CD4-positive, alpha-beta T cell treated with Interleukin-12 subunit alpha and Interleukin-12 subunit beta, for 1 hour (primary cell): ENCODE measurements around the gene SCRN3.

Experiments
- DNase-seq: peaks from one replicate; pipeline ENCODE4 v3.0.0-alpha.2; 2020

SCRN3 gene

GRCh38 chr2:174412256-174412655, 16.7 kb downstream of the SCRN3 start:
- no peak for DNase-seq

- DNase-seq: no peak
Observed at GRCh38 chr2:174428214-174428613, 32.7 kb downstream of the SCRN3 start.

- DNase-seq: no peak
Observed at GRCh38 chr2:174430066-174430465, 34.5 kb downstream of the SCRN3 start.

- DNase-seq: no peak
Observed at GRCh38 chr2:174431902-174432301, 36.4 kb downstream of the SCRN3 start.

GRCh38 chr2:174436351-174436750, 40.8 kb downstream of the SCRN3 start:
- no peak for DNase-seq

DNA sequence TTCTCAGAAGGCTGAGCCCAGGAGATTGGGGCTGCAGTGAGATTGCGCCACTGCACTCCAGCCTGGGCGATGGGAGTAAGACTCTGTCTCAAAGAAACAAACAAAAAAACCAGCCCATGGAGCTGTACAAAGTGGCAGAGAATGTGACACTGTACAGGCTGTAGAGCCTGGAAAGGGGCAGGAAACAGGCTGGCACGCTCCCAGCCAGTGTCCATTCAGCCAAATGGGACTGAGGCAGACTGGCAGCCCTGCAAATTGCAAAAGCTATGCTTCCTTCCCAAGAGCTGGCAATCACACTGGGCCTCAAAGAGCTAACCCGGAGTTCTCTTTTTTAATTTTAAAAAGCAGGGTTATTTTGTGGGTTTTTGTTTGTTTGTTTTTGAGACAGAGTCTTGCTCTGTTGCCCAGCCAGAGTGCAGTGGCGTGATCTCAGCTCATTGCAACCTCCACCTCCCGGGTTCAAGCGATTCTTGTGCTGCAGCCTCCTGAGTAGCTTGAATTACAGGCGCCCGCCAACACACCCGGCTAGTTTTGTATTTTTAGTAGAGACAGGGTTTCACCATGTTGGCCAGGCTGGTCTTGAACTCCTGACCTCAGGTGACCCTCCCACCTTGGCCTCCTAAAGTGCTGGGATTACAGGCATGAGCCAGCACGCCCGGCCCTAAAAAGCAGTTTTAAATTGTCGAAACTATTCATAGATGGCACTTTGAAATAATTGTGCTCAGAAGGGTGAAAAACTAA, 42.8 kb downstream of the SCRN3 start:
- no peak for DNase-seq

DNA sequence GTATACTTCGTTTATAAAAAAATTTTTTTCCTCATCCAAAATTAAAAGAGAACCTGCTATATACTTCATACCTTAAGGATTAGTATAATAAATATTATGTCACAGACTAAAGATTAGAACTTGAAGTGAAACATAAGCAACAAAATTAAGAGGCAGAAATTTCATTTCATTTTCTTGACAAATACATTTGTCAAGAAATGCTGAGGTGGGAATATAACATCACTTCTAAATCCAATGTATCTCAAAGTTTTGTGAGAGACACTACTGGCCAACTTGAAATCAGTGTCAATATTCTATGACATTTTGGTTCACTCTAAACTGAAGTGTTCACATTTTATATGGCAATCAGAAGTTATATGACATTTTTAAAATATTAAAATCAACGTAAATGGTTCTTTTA, 43.8 kb downstream of the SCRN3 start:
- no peak for DNase-seq

DNA sequence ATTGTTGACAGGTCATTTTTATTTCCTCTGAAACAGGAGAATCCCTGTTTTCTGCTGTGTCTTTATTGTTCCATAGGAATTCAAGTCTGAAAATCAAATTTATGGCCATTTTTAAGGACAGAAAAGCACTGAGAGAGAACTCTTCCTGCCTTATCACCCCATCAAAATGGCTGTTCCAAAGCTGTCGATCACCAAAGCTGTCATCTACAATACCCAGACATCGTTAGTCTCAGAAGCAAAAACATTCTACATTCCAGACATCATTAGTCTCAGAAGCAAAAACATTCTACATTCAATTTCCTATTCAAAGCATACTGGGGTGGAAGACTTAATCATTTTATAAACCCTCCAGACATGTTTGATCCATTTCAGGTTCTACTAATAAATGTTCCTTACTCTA, 44.4 kb downstream of the SCRN3 start:
- DNase-seq: no peak

GRCh38 chr2:174442546-174443510, 47.3 kb downstream of the SCRN3 start:
- no peak for DNase-seq

GRCh38 chr2:174444761-174445160, 49.2 kb downstream of the SCRN3 start:
- DNase-seq: no peak

- no peak for DNase-seq
Observed at GRCh38 chr2:174445248-174445647, 49.7 kb downstream of the SCRN3 start.

DNA sequence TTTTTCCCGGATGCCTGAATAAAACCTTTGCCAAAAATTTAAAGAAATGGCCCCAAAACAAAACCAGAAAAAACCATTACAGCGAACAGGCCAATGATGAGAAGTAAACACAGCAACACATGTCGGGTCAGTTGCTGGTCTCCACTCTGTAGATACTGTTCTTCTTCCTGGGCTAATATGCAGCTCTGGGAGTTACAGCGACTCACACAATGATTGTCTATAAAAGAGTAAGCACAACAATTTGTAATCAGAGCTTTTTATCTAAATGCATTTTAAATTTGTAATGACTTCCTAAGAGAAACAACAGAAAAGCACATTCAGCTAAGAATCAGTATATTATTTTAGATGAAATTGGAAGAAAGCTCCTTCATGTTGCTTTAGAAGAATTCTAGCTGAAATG, 51.0 kb downstream of the SCRN3 start:
- no peak for DNase-seq

DNA sequence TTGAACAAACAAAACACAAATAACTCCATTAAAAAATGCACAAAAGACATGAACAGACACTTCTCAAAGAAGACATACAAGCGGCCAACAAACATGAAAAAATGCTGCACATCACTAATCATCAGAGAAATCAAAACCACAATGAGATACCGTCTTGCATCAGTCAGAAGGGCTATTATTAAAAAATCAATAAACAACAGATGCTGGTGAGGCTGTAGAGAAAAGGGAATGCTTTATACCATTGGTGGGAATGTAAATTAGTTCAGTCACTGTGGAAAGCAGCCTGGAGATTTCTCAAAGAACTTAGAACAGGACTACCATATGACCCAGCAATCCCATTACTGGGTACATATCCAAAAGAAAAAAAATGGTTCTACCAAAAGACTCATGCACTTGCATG, 53.5 kb downstream of the SCRN3 start:
- DNase-seq: no peak

GRCh38 chr2:174450021-174450816, 54.7 kb downstream of the SCRN3 start:
- DNase-seq: peak; percentile 3

- no peak for DNase-seq
Observed at GRCh38 chr2:174454566-174454965, 59.0 kb downstream of the SCRN3 start.

DNA sequence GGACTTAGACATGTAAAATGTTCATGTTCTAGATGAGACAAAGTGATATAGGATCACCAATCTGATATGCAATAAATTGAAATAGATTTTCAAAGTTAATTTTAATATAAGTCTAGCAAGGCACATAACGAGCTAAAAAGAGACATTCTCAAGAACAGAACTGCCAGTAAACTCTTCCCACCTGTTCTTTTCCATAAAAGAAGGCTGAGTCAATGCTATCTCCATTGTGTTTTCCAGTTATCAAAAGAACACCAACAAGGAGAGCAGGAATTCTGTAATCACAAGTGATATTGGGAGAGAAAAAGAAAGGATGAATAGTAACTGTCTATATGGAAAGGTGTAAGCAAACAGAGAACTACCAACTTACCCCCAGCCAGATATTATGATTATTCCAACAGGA, 65.7 kb downstream of the SCRN3 start:
- no peak for DNase-seq

- DNase-seq: no peak
Observed at GRCh38 chr2:174465327-174465726, 69.8 kb downstream of the SCRN3 start.

GRCh38 chr2:174473796-174474195, 78.3 kb downstream of the SCRN3 start:
- no peak for DNase-seq

GRCh38 chr2:174477759-174478158, 82.2 kb downstream of the SCRN3 start:
- no peak for DNase-seq
